KOPT-K1 (cell line): ENCODE results near the gene KIF1C.

Experiments used
- H3K27ac ChIP-seq: fragments of 200-600 bp; sonication (generic); 2 replicates; pipeline ENCODE4 v1.5.1; 2016; ENCODE audit warnings: antibody characterized with exemption, mild to moderate bottlenecking, low read depth, low read length; ENCODE audit not compliant: poor library complexity, severe bottlenecking
- H3K36me3 ChIP-seq: fragments of 200-600 bp; sonication (generic); 2 replicates; pipeline ENCODE4 v1.5.1; 2017; ENCODE audit warnings: antibody characterized with exemption, mild to moderate bottlenecking, low read length, moderate library complexity; ENCODE audit not compliant: insufficient read depth
- H3K9me3 ChIP-seq: fragments of 200-600 bp; sonication (generic); 2 replicates; pipeline ENCODE4 v1.5.1; 2017; ENCODE audit warnings: antibody characterized with exemption, low read length, mild to moderate bottlenecking; ENCODE audit not compliant: insufficient read depth, poor library complexity, severe bottlenecking

Gene KIF1C

DNA sequence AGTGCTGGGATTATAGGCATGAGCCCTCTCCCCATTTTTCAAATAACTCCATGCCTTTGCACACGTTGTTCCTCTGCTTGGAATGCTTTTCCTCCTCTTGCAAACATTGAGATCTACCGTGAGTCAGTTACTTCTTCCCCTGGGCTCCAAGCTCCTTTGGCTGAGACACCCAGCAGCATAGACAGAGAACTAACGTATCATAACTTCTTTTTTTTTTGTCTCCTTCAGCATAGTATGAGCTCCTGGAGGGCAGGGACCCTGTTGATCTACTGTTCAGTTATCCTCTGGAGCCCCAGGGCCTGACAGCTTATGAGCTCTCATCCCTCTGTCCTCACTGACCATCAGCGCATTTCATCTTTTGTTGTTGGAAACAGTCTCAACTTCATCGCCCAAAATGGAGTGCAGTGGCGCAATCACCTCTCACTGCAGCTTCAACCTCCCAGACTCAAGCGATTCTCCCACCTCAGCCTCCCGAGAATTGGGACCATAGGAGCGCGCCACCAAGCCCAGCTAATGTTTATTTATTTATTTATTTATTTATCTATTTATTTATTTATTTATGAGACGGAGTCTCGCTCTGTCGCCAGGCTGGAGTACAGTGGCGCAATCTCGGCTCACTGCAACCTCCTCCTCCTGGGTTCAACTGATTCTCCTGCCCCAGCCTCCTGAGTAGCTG lies 32.3 kb upstream of the KIF1C start:
- no peak overlapping the region for H3K27ac ChIP-seq
- no peaks in the 10 kb centered on the region for H3K9me3 ChIP-seq
- peaks cover 19% of the 10 kb centered on the region for H3K36me3 ChIP-seq

GRCh38 chr17:4966844-4967538 lies 30.8 kb upstream of the KIF1C start:
- Histone ChIP-seq H3K36me3 (peaks cover 22% of the 10 kb centered on the region; the same call in 1 of the 2 replicates), H3K27ac (peak overlapping the region; percentile 84), H3K9me3 (no peaks in the 10 kb centered on the region)

GRCh38 chr17:4967539-4968485 lies 29.9 kb upstream of the KIF1C start, which contains the start of gene SPAG7:
Gene SPAG7 (minus strand): TSS chr17:4967817. CDS start chr17:4967804, 13 bp downstream.
- peaks cover 30% of the 10 kb centered on the region for H3K36me3 ChIP-seq
- H3K9me3 ChIP-seq: no peaks in the 10 kb centered on the region
- H3K27ac ChIP-seq: peak within 1 kb of the TSS; percentile 84

DNA sequence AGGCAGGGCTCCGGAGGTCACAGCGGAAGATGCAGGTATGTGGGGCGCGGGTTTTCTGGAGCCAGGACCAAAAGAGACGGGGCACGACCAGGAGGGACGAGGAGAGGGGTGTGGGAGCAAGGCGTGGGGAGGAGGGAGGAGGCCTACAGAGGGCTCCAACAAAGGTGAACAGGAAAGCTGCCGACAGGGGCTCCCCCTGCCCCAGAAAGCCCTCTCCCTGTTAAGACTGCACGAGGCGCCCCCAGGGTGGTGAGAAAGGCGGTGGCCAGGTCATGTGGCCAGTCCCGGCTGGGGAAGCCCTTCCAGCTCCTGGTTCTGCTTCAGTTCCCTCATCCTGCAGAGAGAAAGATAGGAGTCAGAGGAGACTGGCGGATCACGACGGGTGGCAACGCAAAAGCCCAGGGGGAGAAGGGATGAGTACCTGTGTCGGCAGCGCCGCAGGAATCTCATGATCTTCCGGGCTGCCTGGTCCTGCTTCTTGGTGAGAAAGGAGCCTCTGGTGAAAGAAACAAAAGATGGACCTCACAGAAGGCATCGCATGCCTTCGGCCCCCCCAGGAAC lies 29.2 kb upstream of the KIF1C start:
- H3K9me3 ChIP-seq: no peaks in the 10 kb centered on the region
- peaks cover 38% of the 10 kb centered on the region for H3K36me3 ChIP-seq
- H3K27ac ChIP-seq: peak overlapping the region; percentile 84

GRCh38 chr17:4969047-4969550 lies 28.7 kb upstream of the KIF1C start:
- Histone ChIP-seq H3K36me3 (peaks cover 43% of the 10 kb centered on the region), H3K27ac (peak overlapping the region; percentile 84)

GRCh38 chr17:4969551-4970173 lies 28.1 kb upstream of the KIF1C start:
- Histone ChIP-seq H3K27ac (no peak overlapping the region), H3K36me3 (peaks cover 46% of the 10 kb centered on the region), H3K9me3 (no peaks in the 10 kb centered on the region)

More at GRCh38 chr17:4969047-4969550, 28.7 kb upstream of the KIF1C start:
- H3K9me3 ChIP-seq: no peaks in the 10 kb centered on the region

- Histone ChIP-seq H3K36me3 (peaks cover 46% of the 10 kb centered on the region), H3K9me3 (no peaks in the 10 kb centered on the region), H3K27ac (no peak overlapping the region)
These were observed 27.5 kb upstream of the KIF1C start for GRCh38 chr17:4970273-4970672.

- Histone ChIP-seq H3K36me3 (peaks cover 50% of the 10 kb centered on the region), H3K27ac (no peak overlapping the region), H3K9me3 (no peaks in the 10 kb centered on the region)
These were observed 25.9 kb upstream of the KIF1C start for GRCh38 chr17:4971826-4972225.

DNA sequence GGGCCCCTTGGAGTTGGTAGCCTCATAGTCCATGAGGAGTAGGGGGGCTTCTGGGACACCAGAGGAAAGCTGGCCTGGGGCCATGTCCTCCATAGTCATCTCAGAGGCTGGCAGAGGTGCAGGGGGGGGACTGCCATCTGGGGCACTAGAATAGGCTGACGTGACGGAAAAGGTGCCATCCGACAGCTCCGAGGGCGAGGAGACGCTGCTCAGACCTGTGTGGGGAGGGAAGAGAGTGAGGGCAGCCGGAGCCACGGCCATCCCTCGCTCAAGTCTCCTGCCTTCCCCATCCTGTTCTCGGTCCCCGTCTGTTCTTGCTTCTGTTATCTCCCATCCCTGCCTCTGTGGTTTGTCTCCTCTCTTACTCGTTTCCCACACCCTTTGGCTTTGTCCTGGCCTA lies 25.4 kb upstream of the KIF1C start:
- H3K36me3 ChIP-seq: peaks cover 55% of the 10 kb centered on the region
- no peak overlapping the region for H3K27ac ChIP-seq
- no peaks in the 10 kb centered on the region for H3K9me3 ChIP-seq

GRCh38 chr17:4972752-4973151 lies 25.0 kb upstream of the KIF1C start:
- H3K9me3 ChIP-seq: no peaks in the 10 kb centered on the region
- H3K27ac ChIP-seq: no peak overlapping the region
- H3K36me3 ChIP-seq: peaks cover 60% of the 10 kb centered on the region

DNA sequence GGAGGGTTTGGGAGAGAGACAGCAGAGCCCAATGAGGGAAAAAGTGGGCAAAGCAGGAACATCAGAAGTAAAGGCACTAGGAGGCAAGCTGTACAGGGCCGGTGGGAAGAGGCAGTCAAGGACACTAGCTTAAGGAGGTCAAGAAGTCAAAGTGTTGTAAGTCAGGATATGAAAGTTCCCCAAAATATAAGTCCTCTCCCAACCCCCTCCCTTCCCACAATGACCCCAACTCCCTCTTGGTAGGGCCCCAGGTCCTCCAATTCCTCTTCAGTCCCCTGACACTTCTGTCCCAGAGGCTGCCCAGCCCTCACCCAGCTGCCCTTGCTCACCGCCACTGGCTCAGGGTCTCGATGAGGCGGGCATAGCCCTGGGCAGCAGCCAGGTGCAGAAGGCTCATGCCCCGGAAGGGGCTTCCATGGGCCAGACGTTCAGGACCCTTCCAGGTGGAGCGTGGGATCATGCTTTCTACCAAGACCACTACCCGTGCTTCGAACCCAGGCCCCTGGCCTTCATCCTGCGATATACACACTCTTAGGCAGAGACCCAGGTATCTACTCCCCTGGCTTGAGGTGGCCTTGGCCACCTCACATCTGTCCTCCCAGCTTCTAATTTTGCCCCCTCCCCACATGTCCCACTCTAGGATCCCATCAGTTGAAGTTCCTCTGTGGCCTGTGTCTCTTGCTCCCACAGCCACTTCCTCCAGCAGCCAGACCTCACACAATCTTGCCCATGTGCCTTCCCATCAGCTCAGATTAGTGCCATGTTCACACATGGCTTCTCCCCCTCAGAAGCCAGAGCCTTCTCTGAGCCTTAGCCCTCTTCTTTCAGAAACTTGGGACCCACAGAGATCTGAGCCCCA lies 24.3 kb upstream of the KIF1C start:
- Histone ChIP-seq H3K36me3 (peaks cover 67% of the 10 kb centered on the region), H3K9me3 (no peaks in the 10 kb centered on the region), H3K27ac (no peak overlapping the region)

GRCh38 chr17:4974115-4974670 lies 23.6 kb upstream of the KIF1C start:
- Histone ChIP-seq H3K36me3 (peaks cover 70% of the 10 kb centered on the region), H3K27ac (no peak overlapping the region)

DNA sequence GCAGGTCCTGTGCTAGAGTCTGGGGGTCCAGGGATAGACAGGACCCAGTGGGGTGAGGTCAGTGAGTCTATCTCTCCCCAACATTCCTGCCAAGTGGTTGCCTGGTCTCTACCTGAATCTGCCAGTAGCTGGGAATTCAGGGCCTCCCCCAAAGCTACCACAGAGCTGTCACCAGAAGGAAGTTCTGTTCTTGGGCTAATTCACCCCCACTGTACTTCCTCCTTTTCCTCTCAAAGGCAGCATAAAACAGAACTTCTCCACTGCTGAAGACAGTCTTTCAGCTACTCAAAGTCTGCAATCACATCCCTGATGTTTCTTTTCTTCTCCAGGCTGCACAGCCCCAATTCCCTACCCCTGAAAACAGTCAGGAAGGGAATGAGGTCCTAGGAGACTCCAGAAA lies 19.0 kb upstream of the KIF1C start:
- H3K27ac ChIP-seq: no peak overlapping the region
- H3K9me3 ChIP-seq: no peaks in the 10 kb centered on the region
- peaks cover 67% of the 10 kb centered on the region for H3K36me3 ChIP-seq

More at GRCh38 chr17:4974115-4974670, 23.6 kb upstream of the KIF1C start:
- no peaks in the 10 kb centered on the region for H3K9me3 ChIP-seq
